ENCODE results near the gene SDC4.

SDC4 gene

GRCh38 chr20:45343532-45344167 lies 4.6 kb downstream of the SDC4 start:
- DNase-seq: no peak

GRCh38 chr20:45342855-45343531 lies 5.2 kb downstream of the SDC4 start:
- DNase-seq: no peak

- DNase-seq: peak in 11 of 14 donors; percentile 21 to 76 (median 60)
Measured at GRCh38 chr20:45341939-45342854, 6.0 kb downstream of the SDC4 start.

GRCh38 chr20:45341579-45341938 lies 6.7 kb downstream of the SDC4 start:
- no peak for DNase-seq

GRCh38 chr20:45340951-45341350 lies 7.3 kb downstream of the SDC4 start:
- DNase-seq: no peak

GRCh38 chr20:45340236-45340847 lies 7.9 kb downstream of the SDC4 start:
- no peak for DNase-seq

- no peak for DNase-seq
Measured at GRCh38 chr20:45339799-45340198, 8.4 kb downstream of the SDC4 start.

GRCh38 chr20:45339084-45339483 lies 9.1 kb downstream of the SDC4 start:
- DNase-seq: no peak

- no peak for DNase-seq
Measured at GRCh38 chr20:45338121-45339030, 9.8 kb downstream of the SDC4 start.

GRCh38 chr20:45337367-45338120 lies 10.7 kb downstream of the SDC4 start:
- DNase-seq: peak in 2 of 14 donors; percentile 33 to 48

GRCh38 chr20:45336530-45337366 lies 11.5 kb downstream of the SDC4 start:
- peak in 5 of 14 donors; percentile 14 to 72 (median 33) for DNase-seq

GRCh38 chr20:45330476-45330875 lies 17.7 kb downstream of the SDC4 start:
- DNase-seq: peak in 1 of 14 donors; percentile 89

- no peak for DNase-seq
Measured at GRCh38 chr20:45329497-45330319, 18.5 kb downstream of the SDC4 start.

- DNase-seq: peak in 1 of 14 donors; percentile 86
Measured at GRCh38 chr20:45328451-45328850, 19.8 kb downstream of the SDC4 start.

- no peak for DNase-seq
Measured at GRCh38 chr20:45325371-45325770, 22.9 kb downstream of the SDC4 start.

- no peak for DNase-seq
Measured at GRCh38 chr20:45323731-45324130, 24.5 kb downstream of the SDC4 start.

- DNase-seq: peak in 10 of 14 donors; percentile 23 to 64 (median 43)
Measured at GRCh38 chr20:45322952-45323383, 25.3 kb downstream of the SDC4 start.

GRCh38 chr20:45320948-45321595 lies 27.2 kb downstream of the SDC4 start:
- DNase-seq: no peak

Measured in C1 segment of cervical spinal cord (tissue), 14 donors.